Liver (tissue), 3 donors: ENCODE data around the gene ZNF423.

Source experiments
- CTCF ChIP-seq: fragments of 150-350 bp; IDR thresholded peaks from 2 replicates; pipeline ENCODE4 v1.5.1; 2017; ENCODE audit warnings: improper control_type of control experiment, low read depth, low read length; ENCODE audit not compliant: missing input control
- RAD21 ChIP-seq, 2 donors: IDR thresholded peaks; 2 replicates each; pipeline ENCODE4 v1.6.1; 2016; ENCODE audit warnings: antibody characterized with exemption in 2 of 2, mild to moderate bottlenecking in 2 of 2
- SP1 ChIP-seq: IDR thresholded peaks from 2 replicates; pipeline ENCODE4 v1.6.1; 2018; ENCODE audit warnings: antibody characterized with exemption, mild to moderate bottlenecking
- donor health status: healthy.
- donor health status: healthy.

GRCh38 chr16:49542391-49542891 lies 313.5 kb downstream of the ZNF423 start:
- no peak for TF ChIP-seq CTCF
- TF ChIP-seq RAD21 (IDR thresholded peaks at IDR 0.05) = no peak
- TF ChIP-seq SP1 = no peak
